HL-60 (cell line): ENCODE measurements around the gene TMEM95.

ENCODE experiments used
- DNase-seq, 2 experiments: peaks; one replicate each; pipeline ENCODE4 v3.0.0-alpha.2; 2010 to 2020; ENCODE audit warnings: low read depth in 1 of 2, low spot score in 1 of 2
- H3K27ac ChIP-seq: fragments of 250-450 bp; sonication (Bioruptor Pico); replicated peaks from 2 replicates; pipeline ENCODE4 v1.5.1; 2020; ENCODE audit warnings: mild to moderate bottlenecking, moderate library complexity
- H3K27me3 ChIP-seq: fragments of 250-450 bp; sonication (Bioruptor Pico); 2 replicates; pipeline ENCODE4 v1.5.1; 2021; ENCODE audit warnings: mild to moderate bottlenecking, moderate library complexity; ENCODE audit not compliant: insufficient read depth, poor library complexity, severe bottlenecking
- H3K4me3 ChIP-seq: replicated peaks from 2 replicates; pipeline ENCODE4 v1.5.1; 2011; ENCODE audit warnings: mild to moderate bottlenecking, control low read depth, low read length; ENCODE audit not compliant: insufficient read depth
- GABPA ChIP-seq: IDR thresholded peaks from 2 replicates; pipeline ENCODE4 v1.6.1; 2012; ENCODE audit warnings: low read depth
- POLR2AphosphoS5 ChIP-seq: IDR thresholded peaks from 2 replicates; pipeline ENCODE4 v1.6.1; 2012; ENCODE audit warnings: low read depth
- REST ChIP-seq: IDR thresholded peaks from 2 replicates; pipeline ENCODE4 v1.6.1; 2012; ENCODE audit warnings: low read depth; ENCODE audit not compliant: insufficient replicate concordance
- SPI1 ChIP-seq: IDR thresholded peaks from 2 replicates; pipeline ENCODE4 v1.6.1; 2012; ENCODE audit warnings: low read depth, mild to moderate bottlenecking, borderline replicate concordance
- TF ChIP-seq, protein P1 (sequence below): IDR thresholded peaks from one replicate; pipeline ENCODE4 v1.5.1; 2011; ENCODE audit warnings: low read length, control low read depth, inconsistent platforms; ENCODE audit not compliant: insufficient read depth

Gene TMEM95

DNA sequence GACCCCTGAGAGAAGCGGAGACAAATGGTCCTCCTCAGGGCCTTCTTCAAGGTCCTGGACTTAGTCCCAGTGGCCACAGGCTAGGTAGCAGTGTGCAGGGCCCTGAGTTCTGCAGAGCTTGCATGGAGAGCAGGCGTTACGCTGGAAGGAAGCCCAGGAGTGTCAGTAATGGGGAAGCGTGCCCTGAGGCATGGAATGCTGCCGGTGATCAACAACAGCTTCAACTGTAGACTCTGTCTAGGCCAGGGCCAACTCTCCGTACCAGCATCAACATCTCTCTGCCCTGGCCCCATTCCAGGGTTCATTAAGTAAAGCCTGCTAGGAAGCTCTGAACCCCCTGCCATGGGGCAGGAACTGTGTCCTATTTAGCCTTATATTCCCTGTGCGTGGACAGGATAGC is 25.4 kb downstream of the TMEM95 start:
- TF ChIP-seq GABPA: no peak
- TF ChIP-seq, protein P1, sequence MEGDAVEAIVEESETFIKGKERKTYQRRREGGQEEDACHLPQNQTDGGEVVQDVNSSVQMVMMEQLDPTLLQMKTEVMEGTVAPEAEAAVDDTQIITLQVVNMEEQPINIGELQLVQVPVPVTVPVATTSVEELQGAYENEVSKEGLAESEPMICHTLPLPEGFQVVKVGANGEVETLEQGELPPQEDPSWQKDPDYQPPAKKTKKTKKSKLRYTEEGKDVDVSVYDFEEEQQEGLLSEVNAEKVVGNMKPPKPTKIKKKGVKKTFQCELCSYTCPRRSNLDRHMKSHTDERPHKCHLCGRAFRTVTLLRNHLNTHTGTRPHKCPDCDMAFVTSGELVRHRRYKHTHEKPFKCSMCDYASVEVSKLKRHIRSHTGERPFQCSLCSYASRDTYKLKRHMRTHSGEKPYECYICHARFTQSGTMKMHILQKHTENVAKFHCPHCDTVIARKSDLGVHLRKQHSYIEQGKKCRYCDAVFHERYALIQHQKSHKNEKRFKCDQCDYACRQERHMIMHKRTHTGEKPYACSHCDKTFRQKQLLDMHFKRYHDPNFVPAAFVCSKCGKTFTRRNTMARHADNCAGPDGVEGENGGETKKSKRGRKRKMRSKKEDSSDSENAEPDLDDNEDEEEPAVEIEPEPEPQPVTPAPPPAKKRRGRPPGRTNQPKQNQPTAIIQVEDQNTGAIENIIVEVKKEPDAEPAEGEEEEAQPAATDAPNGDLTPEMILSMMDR: no peak
- TF ChIP-seq SPI1: no peak
- TF ChIP-seq REST: no peak
- TF ChIP-seq POLR2AphosphoS5: no peak
- H3K4me3 ChIP-seq: no peak overlapping the region

DNA sequence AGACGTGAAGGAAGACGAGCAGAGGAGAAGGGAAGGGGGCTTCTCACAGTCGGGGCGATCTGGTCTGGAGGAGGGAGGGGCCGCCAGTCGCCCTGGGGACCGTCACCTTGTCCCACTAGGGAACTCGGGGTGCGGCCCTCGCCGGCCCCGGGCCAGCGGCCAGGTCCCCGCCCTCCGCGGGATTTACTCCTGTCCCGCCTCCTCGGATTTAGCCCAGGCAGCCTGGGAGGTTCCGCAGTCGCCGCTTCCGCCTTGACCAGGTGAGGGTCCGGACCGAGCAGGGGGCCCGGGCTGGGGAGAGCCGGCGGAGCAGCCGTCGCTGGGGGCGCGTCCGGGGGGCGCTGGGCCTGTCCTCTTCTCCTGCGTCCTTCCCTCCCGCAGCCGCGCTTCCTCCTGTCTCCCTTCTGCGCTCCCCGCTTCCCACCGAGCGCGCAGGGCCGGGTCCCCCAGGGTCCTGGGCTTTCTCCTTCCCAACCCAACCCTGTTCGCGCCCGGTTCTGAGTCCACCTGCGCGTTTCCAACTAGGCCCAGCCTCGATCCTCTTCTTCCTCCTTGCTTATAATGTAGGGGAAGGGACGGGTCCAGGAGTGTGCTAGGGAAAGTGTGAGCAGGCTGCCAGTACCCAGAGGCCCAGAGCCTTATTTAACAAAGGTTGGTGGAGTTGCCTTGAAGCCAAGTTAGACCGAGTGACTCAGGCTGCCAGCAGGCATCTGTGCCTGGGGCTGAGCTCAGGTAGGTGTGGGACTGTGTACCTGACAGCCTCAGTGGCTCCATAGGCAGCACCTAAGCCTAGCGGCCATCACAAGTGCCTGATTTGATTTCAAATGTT is 26.1 kb downstream of the TMEM95 start, which contains the start of gene TNK1:
Gene TNK1 (plus strand): TSS at position 235 of the 829 bp plus-strand sequence. CDS start 1,838 bp downstream, outside the sequence.
- H3K27ac ChIP-seq: no peak within 1 kb of the TSS
- DNase-seq: no peak
- no peak for TF ChIP-seq GABPA
- no peak for TF ChIP-seq REST
- no peaks in the 10 kb centered on the region for H3K27me3 ChIP-seq
- no peak within 1 kb of the TSS for H3K4me3 ChIP-seq

More for the DNA sequence above, 25.4 kb downstream of the TMEM95 start:
- no peak overlapping the region for H3K27ac ChIP-seq
- no peaks in the 10 kb centered on the region for H3K27me3 ChIP-seq
- DNase-seq: no peak

GRCh38 chr17:7382901-7383300 is 27.9 kb downstream of the TMEM95 start:
- TF ChIP-seq GABPA: no peak
- TF ChIP-seq, protein P1: no peak
- no peak for TF ChIP-seq REST
- TF ChIP-seq POLR2AphosphoS5: no peak
- no peak for TF ChIP-seq SPI1
- no peak for DNase-seq
- Histone ChIP-seq H3K4me3 (no peak overlapping the region), H3K27me3 (no peaks in the 10 kb centered on the region), H3K27ac (no peak overlapping the region)
